ENCODE results near the gene XXYLT1.
A peak's percentile ranks its signal among the peaks of the same experiment; 100 is the strongest.

XXYLT1 gene

DNA sequence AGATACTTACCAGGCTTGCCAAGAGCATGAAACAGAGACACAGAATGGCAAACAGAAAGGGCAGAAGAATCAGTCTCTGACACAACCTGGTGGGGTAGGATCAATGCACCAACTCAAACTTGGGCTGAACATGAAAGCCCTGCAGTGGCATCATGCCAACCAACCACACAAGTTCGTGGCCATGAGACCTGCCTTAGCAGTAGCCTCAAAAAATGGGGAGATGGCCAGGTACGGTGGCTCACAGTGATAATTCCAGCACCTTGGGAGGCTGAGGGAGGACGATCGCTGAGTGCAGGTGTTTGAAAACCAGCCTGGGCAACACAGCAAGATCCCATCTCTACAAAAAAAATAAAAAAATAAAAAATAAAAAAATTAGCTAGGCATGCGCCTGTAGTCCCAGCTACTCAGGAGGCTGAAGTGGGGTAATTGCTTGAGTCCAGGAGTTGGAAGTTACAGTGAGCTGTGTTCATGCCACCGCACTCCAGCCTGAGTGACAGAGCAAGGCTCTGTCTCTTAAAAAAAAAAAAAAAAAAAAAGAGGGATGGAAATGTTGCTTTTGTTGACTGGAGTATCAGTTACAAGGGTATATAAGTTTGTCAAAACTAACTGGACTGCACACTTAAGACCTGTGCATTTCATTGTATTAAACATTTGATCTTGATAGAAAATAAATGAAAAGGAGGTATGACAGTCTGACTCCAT lies 93.4 kb downstream of the XXYLT1 start:
- H3K27ac Mint-ChIP-seq = no peak overlapping the region
- peaks cover 22% of the 10 kb centered on the region for H3K4me1 Mint-ChIP-seq
- DNase-seq = no peak
- H3K9me3 Mint-ChIP-seq = no peaks in the 10 kb centered on the region
- no peak overlapping the region for H3K4me3 Mint-ChIP-seq
- peaks cover 9% of the 10 kb centered on the region for H3K36me3 Mint-ChIP-seq (ENCODE audit: low read depth)
- no peaks in the 10 kb centered on the region for H3K27me3 Mint-ChIP-seq
- no peak for ATAC-seq

- H3K27me3 Mint-ChIP-seq = no peaks in the 10 kb centered on the region
- H3K27ac Mint-ChIP-seq = no peak overlapping the region
- H3K4me3 Mint-ChIP-seq = no peak overlapping the region
- H3K4me1 Mint-ChIP-seq = peaks cover 18% of the 10 kb centered on the region
- ATAC-seq (no peak), DNase-seq (no peak)
- no peaks in the 10 kb centered on the region for H3K9me3 Mint-ChIP-seq
- peaks cover 9% of the 10 kb centered on the region for H3K36me3 Mint-ChIP-seq (ENCODE audit: low read depth)
Measured at GRCh38 chr3:195176776-195177175, 94.2 kb downstream of the XXYLT1 start.

GRCh38 chr3:195175476-195176337 lies 95.3 kb downstream of the XXYLT1 start:
- ATAC-seq = no peak

DNA sequence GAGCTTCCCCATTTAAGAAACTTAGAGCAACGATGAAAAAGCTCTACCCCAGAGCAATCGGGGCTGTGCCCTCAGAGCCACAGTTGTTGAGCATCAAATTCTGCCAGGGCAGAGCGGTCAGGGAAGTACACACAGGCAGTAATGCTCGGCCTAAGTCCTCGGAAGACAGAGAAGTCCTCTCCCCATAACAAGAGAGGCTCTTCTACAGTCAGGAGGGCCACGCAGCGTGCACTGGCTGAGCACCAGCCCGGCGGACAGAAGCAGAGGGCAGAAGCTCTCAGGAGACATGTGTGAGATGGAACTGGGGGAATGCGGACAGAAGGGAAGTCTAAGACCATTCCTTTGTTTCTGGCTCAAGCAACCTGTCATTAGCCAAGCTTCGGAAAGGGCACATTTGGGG lies 95.9 kb downstream of the XXYLT1 start:
- Mint-ChIP-seq H3K36me3 (ENCODE audit: low read depth) (peaks cover 9% of the 10 kb centered on the region), H3K4me1 (peaks cover 16% of the 10 kb centered on the region), H3K27ac (no peak overlapping the region), H3K27me3 (no peaks in the 10 kb centered on the region), H3K4me3 (no peak overlapping the region), H3K9me3 (no peaks in the 10 kb centered on the region)
- ATAC-seq (no peak), DNase-seq (no peak)

More at GRCh38 chr3:195175476-195176337, 95.3 kb downstream of the XXYLT1 start:
- H3K4me1 Mint-ChIP-seq = peaks cover 16% of the 10 kb centered on the region
- peaks cover 9% of the 10 kb centered on the region for H3K36me3 Mint-ChIP-seq (ENCODE audit: low read depth)
- no peak overlapping the region for H3K27ac Mint-ChIP-seq
- no peak overlapping the region for H3K4me3 Mint-ChIP-seq
- DNase-seq = no peak
- H3K27me3 Mint-ChIP-seq = no peaks in the 10 kb centered on the region
- H3K9me3 Mint-ChIP-seq = no peaks in the 10 kb centered on the region

- Mint-ChIP-seq H3K27ac (no peak overlapping the region), H3K4me3 (no peak overlapping the region)
Measured at GRCh38 chr3:195173657-195174056, 97.3 kb downstream of the XXYLT1 start.

GRCh38 chr3:195172896-195173295 lies 98.1 kb downstream of the XXYLT1 start:
- H3K27me3 Mint-ChIP-seq = no peaks in the 10 kb centered on the region
- peaks cover 6% of the 10 kb centered on the region for H3K36me3 Mint-ChIP-seq (ENCODE audit: low read depth)
- peak overlapping the region; percentile 3 for H3K27ac Mint-ChIP-seq
- peaks cover 9% of the 10 kb centered on the region for H3K4me1 Mint-ChIP-seq
- H3K4me3 Mint-ChIP-seq = no peak overlapping the region
- no peak for ATAC-seq
- H3K9me3 Mint-ChIP-seq = no peaks in the 10 kb centered on the region
- no peak for DNase-seq

More at GRCh38 chr3:195173657-195174056, 97.3 kb downstream of the XXYLT1 start:
- no peak for DNase-seq
- Mint-ChIP-seq H3K9me3 (no peaks in the 10 kb centered on the region), H3K36me3 (ENCODE audit: low read depth) (peaks cover 6% of the 10 kb centered on the region), H3K27me3 (no peaks in the 10 kb centered on the region), H3K4me1 (peaks cover 15% of the 10 kb centered on the region)
- ATAC-seq = no peak

- H3K27ac Mint-ChIP-seq = peak overlapping the region; percentile 3
Measured at GRCh38 chr3:195172039-195172684, 98.8 kb downstream of the XXYLT1 start.

GRCh38 chr3:195171093-195171873 lies 99.7 kb downstream of the XXYLT1 start:
- DNase-seq (no peak), ATAC-seq (no peak)
- H3K4me1 Mint-ChIP-seq = peaks cover 11% of the 10 kb centered on the region
- H3K36me3 Mint-ChIP-seq (ENCODE audit: low read depth) = peaks cover 3% of the 10 kb centered on the region
- H3K27me3 Mint-ChIP-seq = no peaks in the 10 kb centered on the region
- H3K27ac Mint-ChIP-seq = no peak overlapping the region
- H3K9me3 Mint-ChIP-seq = no peaks in the 10 kb centered on the region
- no peak overlapping the region for H3K4me3 Mint-ChIP-seq

More at GRCh38 chr3:195172039-195172684, 98.8 kb downstream of the XXYLT1 start:
- H3K27me3 Mint-ChIP-seq = no peaks in the 10 kb centered on the region
- ATAC-seq = peak; percentile 60
- peaks cover 4% of the 10 kb centered on the region for H3K36me3 Mint-ChIP-seq (ENCODE audit: low read depth)
- DNase-seq = no peak
- H3K4me3 Mint-ChIP-seq = no peak overlapping the region
- no peaks in the 10 kb centered on the region for H3K9me3 Mint-ChIP-seq
- peaks cover 8% of the 10 kb centered on the region for H3K4me1 Mint-ChIP-seq

DNA sequence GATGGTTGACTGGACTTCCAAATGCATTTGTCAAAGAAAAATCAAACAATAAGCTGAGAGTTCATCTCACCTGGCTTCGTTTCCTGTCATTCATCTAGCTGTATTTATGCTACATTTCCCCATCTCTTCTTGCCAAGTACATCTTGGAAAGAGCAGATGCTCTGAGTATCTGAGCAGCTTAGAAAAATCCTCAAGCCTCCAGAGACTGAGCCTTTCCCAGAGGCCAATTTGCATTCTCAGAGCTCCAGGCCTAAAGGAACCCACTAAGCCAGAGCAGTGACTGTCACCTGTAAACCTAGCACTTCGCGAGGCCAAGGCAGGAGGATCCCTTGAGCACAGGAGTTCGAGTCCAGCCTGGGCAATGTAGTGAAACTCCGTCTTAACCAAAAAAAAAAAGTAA lies 100.5 kb downstream of the XXYLT1 start:
- Mint-ChIP-seq H3K27ac (no peak overlapping the region), H3K27me3 (no peaks in the 10 kb centered on the region), H3K4me1 (peaks cover 16% of the 10 kb centered on the region), H3K4me3 (no peak overlapping the region), H3K36me3 (ENCODE audit: low read depth) (peaks cover 3% of the 10 kb centered on the region), H3K9me3 (no peaks in the 10 kb centered on the region)
- DNase-seq (no peak), ATAC-seq (no peak)

DNA sequence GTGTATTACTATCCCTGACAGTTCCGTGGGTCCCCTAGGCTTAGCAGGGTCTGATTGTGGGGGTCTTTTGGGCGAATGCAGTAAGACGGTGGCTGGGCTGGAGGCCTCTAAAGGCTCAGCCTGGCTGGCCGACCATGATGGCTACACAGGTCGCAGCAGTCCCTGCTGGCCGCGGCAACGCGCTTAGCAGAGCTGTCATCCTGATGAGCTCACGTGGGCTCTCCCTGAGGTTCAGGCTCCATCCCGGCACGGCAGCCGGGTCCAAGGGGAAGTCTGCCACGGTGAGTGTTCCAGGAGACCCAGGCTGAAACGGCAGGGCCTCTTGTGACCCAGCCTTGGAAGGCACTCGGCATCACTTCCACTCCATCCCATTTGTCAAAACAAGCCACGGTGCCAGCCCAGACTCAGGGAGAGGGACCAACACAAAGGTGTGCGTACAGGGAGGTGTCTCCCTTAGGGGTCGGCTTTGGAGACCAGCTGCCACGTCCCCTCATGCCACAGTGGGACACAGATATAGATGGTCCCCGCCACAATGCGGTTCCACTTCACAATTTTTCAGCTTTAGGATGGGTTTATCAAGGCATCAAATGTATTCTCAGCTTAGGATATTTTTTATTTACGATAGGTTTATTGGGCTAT lies 101.8 kb downstream of the XXYLT1 start:
- DNase-seq = no peak
- Mint-ChIP-seq H3K27me3 (no peaks in the 10 kb centered on the region), H3K4me3 (no peak overlapping the region), H3K9me3 (no peaks in the 10 kb centered on the region), H3K27ac (no peak overlapping the region), H3K4me1 (peaks cover 25% of the 10 kb centered on the region), H3K36me3 (ENCODE audit: low read depth) (no peaks in the 10 kb centered on the region)
- ATAC-seq = no peak

GRCh38 chr3:195168009-195168762 lies 102.8 kb downstream of the XXYLT1 start:
- no peaks in the 10 kb centered on the region for H3K36me3 Mint-ChIP-seq (ENCODE audit: low read depth)
- no peak for ATAC-seq
- H3K27me3 Mint-ChIP-seq = no peaks in the 10 kb centered on the region
- no peak for DNase-seq
- H3K27ac Mint-ChIP-seq = no peak overlapping the region
- no peaks in the 10 kb centered on the region for H3K9me3 Mint-ChIP-seq
- peaks cover 28% of the 10 kb centered on the region for H3K4me1 Mint-ChIP-seq
- no peak overlapping the region for H3K4me3 Mint-ChIP-seq

GRCh38 chr3:195165790-195166189 lies 105.2 kb downstream of the XXYLT1 start:
- Mint-ChIP-seq H3K4me1 (peaks cover 41% of the 10 kb centered on the region), H3K9me3 (no peaks in the 10 kb centered on the region), H3K27me3 (no peaks in the 10 kb centered on the region), H3K36me3 (ENCODE audit: low read depth) (no peaks in the 10 kb centered on the region), H3K27ac (no peak overlapping the region), H3K4me3 (no peak overlapping the region)
- DNase-seq (no peak), ATAC-seq (no peak)

DNA sequence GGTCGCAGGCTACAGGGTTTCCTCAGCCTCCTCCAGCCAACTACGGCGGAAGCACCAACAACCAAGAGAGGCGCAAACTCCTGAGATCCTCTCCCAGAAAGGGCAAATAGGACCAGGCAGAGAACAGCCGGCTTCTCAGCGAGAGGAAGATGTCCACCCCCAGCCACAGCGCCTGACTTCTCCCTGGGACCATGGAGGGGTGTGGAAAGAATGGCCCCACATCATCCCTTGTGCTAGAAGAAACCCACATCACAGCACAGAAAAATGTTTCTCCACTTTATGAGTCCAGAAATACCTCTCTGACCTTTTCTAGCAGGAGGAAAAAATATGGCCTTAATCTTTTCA lies 105.7 kb downstream of the XXYLT1 start:
- ATAC-seq (no peak), DNase-seq (no peak)
- H3K27ac Mint-ChIP-seq = no peak overlapping the region
- no peaks in the 10 kb centered on the region for H3K36me3 Mint-ChIP-seq (ENCODE audit: low read depth)
- H3K9me3 Mint-ChIP-seq = no peaks in the 10 kb centered on the region
- H3K27me3 Mint-ChIP-seq = no peaks in the 10 kb centered on the region
- no peak overlapping the region for H3K4me3 Mint-ChIP-seq
- H3K4me1 Mint-ChIP-seq = peaks cover 42% of the 10 kb centered on the region

All from activated naive CD8-positive, alpha-beta T cell treated with anti-CD3 and anti-CD28 coated beads, Interleukin-2, amount 50 U/mL, for 24 hours (primary cell).